PFSK-1 (cell line): ENCODE measurements around the gene PLEKHN1.

Source experiments
- FOXP2 ChIP-seq: optimal IDR thresholded peaks from 2 replicates; pipeline ENCODE3; 2011; ENCODE audit warnings: borderline replicate concordance, control low read depth, inconsistent platforms; ENCODE audit not compliant: insufficient read depth; ENCODE audit errors: extremely low read length, extremely low read depth
- POLR2AphosphoS5 ChIP-seq: IDR thresholded peaks from 2 replicates; pipeline ENCODE4 v1.6.1; 2012; ENCODE audit warnings: low read depth, mild to moderate bottlenecking, control low read depth, low read length, moderate library complexity
- SIN3A ChIP-seq: IDR thresholded peaks from 2 replicates; pipeline ENCODE4 v1.6.1; 2012; ENCODE audit warnings: mild to moderate bottlenecking, low read length, moderate library complexity, borderline replicate concordance; ENCODE audit not compliant: insufficient read depth
- TAF1 ChIP-seq: IDR thresholded peaks from 2 replicates; pipeline ENCODE4 v1.6.1; 2012; ENCODE audit warnings: low read length, control low read depth, borderline replicate concordance; ENCODE audit not compliant: insufficient read depth
- TF ChIP-seq, protein P1 (sequence below), 2 experiments: IDR thresholded peaks; 2 replicates each; pipeline versions ENCODE4 v1.6.1 to v1.8.0; 2011 to 2012; ENCODE audit warnings: low read depth in 2 of 2, low read length in 2 of 2, control low read depth in 1 of 2, inconsistent platforms in 1 of 2, mild to moderate bottlenecking in 1 of 2, moderate library complexity in 1 of 2; ENCODE audit not compliant: insufficient read depth in 1 of 2

The PLEKHN1 gene

DNA sequence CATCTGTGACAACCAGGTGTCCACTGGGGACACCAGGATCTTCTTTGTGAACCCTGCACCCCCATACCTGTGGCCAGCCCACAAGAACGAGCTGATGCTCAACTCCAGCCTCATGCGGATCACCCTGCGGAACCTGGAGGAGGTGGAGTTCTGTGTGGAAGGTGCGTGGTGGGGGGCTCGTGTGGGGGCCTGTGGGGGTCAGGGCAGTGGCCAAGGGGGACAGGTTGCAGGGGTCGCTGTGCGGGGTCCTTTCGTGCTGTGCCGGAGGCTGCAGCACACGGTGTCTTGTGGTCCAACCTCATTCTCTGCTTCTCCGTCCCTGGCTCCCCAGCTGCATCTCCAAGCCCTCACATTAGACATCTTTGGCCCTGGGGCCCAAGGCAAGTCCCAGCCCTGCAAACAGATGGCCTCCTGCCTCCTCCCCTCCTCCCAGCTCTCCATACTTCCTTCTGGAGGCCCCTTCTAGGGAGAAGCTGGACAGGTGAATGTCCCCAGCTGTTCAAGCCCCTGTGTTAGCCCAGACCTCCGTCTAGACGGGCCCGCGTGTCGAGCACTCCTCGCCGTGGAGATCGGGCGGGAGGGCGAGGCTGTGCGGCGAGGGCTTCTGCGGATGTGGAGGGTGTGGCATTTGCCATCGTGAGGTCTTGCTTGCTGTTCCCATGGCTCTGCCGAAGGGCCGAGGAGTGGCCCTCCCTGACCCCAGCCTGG is 56.2 kb downstream of the PLEKHN1 start:
- no peak for TF ChIP-seq POLR2AphosphoS5

DNA sequence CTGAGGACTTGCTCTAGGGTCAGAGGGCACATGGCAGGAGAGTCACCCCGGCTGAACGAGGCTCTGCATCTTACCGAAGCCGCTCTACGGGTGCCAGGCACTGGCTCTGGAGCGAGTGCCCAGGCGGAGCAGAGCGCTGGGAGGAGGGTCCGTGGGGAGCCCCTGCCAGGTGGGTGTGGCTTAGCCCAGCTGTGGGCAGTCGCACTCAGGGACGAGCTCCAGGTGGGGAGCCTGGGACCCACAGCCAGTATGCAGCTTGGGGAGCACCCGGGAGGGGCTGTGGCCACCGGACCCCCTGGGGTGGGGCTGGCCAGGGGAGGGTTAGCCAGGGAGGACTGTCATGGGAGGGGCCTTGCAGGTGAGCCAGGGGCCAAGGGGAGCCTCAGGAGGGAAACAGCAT is 57.4 kb downstream of the PLEKHN1 start:
- TF ChIP-seq POLR2AphosphoS5 (no peak), TAF1 (no peak), SIN3A (no peak), FOXP2 (no peak)
- TF ChIP-seq, protein P1, sequence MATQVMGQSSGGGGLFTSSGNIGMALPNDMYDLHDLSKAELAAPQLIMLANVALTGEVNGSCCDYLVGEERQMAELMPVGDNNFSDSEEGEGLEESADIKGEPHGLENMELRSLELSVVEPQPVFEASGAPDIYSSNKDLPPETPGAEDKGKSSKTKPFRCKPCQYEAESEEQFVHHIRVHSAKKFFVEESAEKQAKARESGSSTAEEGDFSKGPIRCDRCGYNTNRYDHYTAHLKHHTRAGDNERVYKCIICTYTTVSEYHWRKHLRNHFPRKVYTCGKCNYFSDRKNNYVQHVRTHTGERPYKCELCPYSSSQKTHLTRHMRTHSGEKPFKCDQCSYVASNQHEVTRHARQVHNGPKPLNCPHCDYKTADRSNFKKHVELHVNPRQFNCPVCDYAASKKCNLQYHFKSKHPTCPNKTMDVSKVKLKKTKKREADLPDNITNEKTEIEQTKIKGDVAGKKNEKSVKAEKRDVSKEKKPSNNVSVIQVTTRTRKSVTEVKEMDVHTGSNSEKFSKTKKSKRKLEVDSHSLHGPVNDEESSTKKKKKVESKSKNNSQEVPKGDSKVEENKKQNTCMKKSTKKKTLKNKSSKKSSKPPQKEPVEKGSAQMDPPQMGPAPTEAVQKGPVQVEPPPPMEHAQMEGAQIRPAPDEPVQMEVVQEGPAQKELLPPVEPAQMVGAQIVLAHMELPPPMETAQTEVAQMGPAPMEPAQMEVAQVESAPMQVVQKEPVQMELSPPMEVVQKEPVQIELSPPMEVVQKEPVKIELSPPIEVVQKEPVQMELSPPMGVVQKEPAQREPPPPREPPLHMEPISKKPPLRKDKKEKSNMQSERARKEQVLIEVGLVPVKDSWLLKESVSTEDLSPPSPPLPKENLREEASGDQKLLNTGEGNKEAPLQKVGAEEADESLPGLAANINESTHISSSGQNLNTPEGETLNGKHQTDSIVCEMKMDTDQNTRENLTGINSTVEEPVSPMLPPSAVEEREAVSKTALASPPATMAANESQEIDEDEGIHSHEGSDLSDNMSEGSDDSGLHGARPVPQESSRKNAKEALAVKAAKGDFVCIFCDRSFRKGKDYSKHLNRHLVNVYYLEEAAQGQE (IDR thresholded peaks at IDR 0.05; ENCODE audit: insufficient read depth in 1 of 2, low read depth in 2 of 2, low read length in 2 of 2), result no peak

DNA sequence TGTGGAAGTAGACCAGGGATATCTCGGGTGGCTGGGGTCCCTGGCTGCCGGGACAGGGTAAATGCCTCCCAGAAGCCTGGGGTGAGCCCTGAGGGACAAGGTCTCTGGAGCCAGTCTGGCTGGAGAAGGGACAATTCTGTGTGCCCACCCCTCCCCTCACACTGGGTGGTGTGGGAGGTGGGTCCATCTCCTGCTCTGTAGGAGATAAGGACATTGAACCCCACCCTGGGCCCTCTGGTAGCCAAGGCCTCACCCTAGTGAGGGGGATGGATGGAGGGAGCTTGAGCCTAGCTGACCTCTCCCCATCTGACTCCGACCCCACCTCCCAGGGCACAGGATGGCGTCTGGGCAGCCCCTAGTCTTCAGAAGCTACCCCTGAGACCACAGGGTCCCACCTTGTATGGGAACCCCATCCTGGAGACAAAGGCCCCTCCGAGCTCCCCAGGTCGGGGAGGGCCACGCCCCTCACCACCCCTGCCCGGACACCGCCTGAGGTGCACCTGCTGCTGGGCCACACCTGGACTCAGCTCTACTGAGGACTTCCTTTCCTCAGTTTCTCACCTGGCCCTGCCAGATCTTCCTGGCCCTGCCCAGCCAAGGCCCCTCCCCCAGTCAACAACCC is 58.0 kb downstream of the PLEKHN1 start:
- TF ChIP-seq, protein P1 (IDR thresholded peaks at IDR 0.05; ENCODE audit: insufficient read depth in 1 of 2, low read depth in 2 of 2, low read length in 2 of 2), result no peak
- TF ChIP-seq FOXP2, result no peak
- TF ChIP-seq TAF1, result no peak
- no peak for TF ChIP-seq SIN3A
- no peak for TF ChIP-seq POLR2AphosphoS5

DNA sequence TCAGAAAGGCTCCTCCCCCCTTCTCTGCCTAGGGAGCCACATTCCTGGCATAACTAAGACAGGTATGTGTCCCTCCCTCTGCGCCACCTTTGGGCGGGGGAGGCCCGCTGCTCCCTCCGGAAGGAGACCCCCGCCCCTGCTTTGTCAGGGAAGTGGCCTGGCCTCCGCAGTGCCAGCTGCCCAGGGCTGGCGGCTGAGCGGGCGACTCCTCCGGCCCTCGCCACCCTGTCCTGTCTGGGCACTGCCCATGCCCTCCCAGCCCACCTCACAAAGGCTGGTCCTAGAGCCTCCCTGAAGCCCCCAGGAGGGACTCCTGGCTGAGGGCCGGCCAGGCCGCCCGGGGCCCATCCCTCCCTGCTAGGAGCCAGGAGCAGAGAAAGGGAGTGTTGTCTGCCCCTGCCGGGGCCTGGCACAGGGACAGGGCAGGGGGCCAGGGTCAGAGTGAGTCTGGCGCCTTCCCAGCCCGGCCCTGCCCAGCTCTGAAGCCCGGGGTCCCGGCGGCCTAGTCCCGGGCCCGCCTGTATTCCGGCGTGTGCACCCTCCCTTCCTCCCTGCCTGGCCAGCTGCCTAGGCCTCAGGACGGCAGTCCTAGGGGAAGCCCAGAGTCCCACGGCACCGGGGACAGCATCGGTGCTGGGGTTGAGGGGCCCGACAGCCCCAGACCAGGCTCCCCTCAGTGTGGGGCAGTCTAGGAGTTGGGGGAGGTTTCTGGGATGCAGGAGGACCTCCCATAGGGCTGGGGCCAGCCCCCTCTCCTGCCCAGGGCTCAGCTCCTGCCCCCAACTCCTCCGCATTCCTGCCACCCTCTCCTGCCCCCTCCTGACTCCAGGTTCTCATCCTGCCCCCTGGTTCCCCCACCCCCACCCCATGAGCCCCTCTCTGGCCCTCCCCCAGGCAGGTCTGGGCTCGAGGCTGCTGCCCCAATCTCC is 58.8 kb downstream of the PLEKHN1 start:
- TF ChIP-seq FOXP2 (no peak), SIN3A (no peak), POLR2AphosphoS5 (no peak), TAF1 (no peak)
- TF ChIP-seq, protein P1 (IDR thresholded peaks at IDR 0.05; ENCODE audit: insufficient read depth in 1 of 2, low read depth in 2 of 2, low read length in 2 of 2), result no peak
